ENCODE measurements around the gene IL1RL1.

The IL1RL1 gene

DNA sequence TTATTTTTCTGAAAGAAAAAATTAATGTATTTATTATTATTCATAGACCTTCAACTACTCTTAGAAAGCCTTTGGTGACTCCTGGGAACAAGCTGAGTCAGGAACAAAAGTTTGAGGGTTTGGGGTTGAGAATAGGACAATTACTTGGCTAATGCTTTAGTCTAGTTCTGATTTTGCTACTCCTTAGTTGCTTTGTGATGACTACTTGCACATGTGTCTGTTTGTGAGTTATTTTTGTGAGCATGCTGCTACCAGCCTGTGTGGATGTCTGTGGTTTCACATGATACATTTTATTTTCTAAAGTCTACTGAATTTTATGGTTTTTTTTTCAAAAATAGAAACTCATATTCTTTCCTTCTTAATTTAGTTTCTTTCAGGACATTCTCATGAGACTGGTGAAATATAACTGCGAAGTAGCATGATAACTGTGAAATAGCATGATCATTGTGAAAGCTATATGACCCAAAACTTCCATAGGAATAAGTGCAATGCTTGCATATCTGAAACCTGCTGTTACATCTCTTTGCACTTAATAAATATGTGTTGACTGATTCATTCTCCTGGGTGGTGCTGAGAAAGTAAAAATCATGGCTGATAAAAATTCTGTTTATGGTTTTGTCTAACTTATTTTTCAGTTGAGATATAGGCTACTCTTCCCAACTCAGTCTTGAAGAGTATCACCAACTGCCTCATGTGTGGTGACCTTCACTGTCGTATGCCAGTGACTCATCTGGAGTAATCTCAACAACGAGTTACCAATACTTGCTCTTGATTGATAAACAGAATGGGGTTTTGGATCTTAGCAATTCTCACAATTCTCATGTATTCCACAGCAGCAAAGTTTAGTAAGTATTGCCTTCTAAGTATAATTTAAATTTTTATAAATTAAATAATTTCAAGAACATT is 26.4 kb downstream of the IL1RL1 start:
- DNase-seq, result no peak

DNA sequence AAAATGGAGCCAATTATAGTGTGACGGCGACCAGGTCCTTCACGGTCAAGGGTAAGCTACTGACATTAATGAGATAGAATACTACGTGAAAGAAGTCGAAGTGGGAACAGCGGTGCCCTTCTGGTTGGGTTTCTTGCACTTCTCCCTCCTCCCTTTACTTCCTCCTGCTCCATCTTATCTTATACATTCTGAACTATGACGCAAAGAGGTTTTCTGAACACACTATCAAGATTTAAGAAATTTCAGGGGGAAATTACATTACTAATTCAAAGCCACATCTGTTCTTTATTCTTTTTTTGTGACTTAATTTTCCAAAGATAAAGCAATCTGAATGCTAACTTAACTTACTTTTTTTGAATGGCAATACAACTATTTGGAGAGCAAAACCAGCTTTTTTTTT is 29.4 kb downstream of the IL1RL1 start:
- DNase-seq, result no peak

DNA sequence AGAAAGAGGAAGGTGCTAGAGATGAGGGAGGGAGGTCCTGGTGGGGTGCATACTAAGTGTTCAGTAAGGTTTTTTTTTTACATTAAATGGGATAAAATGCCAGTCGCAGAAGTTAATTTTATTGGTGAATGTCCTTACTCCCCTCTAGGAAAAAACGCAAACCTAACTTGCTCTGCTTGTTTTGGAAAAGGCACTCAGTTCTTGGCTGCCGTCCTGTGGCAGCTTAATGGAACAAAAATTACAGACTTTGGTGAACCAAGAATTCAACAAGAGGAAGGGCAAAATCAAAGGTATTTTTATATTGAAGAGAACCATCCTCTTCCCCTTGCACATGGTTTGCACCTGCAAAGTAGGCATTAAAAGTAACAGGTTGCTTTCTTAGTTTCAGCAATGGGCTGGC is 31.5 kb downstream of the IL1RL1 start:
- DNase-seq, result no peak

GRCh38 chr2:102344397-102344796 is 33.0 kb downstream of the IL1RL1 start:
- no peak for DNase-seq

DNA sequence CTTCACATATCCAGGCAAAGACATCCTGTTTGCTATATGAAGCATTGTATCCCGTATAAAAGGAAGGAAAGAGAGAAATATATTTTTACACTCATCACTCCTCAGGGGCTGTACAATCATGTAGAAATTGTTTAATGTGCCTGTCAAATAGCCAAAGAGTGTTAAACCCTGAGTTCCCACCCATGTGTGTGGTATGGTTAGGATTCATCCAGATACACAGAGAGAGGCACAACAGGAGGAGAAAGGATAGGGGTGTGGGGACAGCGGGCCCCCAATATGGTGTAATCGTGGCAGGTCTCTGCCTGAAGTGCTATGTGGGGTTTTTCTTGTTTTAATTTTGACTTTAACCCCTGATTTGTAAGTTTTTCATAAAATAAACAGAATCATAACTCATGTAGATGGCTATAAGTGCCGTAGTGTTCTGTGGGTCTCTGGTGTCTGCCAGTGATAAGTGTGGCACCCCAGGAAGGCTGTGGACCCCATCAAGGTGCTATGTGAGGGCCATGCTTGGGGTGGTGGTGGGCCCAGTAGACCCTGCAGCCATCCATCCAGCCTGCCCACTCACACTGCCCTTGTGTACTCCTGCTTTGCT is 34.1 kb downstream of the IL1RL1 start:
- DNase-seq, result no peak

DNA sequence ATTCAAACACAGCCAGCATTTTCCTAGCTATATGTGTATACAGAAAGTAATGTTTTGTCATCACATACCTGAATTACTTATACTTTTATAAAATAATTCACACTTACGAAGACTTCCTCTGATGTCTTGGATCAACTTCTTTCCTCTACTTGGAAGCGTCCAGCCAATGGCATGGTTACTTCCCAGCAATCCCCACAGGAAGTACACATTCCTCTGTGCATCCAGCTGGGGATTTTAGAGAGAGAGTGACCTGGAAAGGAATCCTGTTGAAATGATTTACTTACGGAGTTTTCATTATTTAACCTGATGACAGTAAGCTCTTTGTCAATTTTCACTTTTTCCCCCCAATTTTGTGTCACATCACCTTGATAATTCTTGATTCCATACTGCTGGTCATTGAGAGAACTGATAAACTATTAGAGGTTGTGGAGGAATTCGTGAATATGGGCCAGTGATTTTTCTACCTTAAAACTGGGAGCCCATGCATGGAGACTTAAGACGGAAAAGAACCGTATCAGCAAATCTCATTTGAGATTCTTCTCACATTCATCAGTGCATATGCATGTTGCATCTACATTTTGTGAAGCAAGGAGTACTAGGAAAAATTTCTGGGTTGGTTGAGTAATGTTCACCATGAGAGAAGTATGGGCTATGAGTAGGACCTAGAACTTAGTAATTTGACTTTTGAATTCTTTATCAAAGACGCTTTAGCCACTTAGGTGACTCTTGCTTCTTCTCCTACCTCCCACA is 35.2 kb downstream of the IL1RL1 start:
- no peak for DNase-seq

DNA sequence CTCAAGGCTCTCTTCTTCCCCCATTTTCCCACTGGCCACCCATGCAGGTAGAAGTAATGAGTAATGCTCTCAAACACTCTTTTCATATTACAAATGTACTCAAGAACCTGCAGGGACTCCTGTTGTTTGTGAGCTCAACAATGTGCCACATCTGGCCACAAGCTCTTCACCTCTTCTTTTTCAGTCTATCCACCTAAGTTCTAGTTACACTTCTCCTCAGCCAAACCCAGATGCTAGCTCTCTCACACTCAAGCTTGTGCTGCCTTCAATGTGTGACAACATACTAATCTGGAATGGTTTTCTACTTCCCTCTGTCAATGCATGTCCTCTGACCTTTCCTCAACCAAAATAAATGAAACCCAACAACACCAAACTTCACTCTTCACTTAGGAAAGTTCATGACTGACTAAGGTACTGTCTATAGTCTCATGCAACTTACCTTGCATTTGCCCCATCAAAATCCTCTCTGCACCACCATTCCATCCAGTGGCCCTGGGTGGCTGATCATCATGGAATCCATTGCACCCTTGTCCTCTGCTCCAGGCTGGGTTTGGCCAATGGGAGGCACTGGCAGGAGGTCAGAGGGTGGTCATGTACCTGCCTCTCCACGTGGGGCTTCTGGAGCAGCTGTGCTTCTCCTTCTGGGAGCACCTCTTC is 38.9 kb downstream of the IL1RL1 start:
- DNase-seq, result no peak

- peak; percentile 67 to 70 for DNase-seq
Observed at GRCh38 chr2:102355526-102356380, 44.4 kb downstream of the IL1RL1 start, which contains the start of gene IL18R1. Gene IL18R1, plus strand, starts transcription at chr2:102355796. Its CDS starts 6,865 bp downstream, at chr2:102362661.

- DNase-seq, result no peak
Observed at GRCh38 chr2:102356381-102356712, 45.0 kb downstream of the IL1RL1 start.

GRCh38 chr2:102356741-102357140 is 45.4 kb downstream of the IL1RL1 start:
- DNase-seq, result no peak

DNA sequence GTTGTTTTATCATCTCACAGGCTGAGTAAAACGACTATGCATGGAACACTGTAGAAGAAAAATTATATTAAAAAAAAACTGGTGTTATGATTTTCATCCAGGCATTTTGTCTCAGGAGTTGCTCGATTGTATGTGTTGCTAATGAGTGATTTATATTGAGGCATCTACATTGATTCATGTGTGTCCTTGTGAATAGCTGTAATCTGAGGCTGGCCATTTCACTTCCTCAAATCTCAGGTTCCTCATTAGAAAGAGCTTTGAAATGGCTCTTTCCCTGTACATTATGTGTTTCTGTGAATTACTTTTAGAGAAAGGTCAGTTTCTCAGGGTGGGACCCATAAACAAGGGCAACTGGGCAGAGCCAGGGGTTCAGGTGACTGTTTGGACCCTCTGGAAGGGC is 46.6 kb downstream of the IL1RL1 start:
- DNase-seq, result no peak

- DNase-seq, result peak in 1 of 2 donors; percentile 29
Observed at GRCh38 chr2:102358496-102358895, 47.1 kb downstream of the IL1RL1 start.

- no peak for DNase-seq
Observed at GRCh38 chr2:102359527-102359926, 48.2 kb downstream of the IL1RL1 start.

- no peak for DNase-seq
Observed at GRCh38 chr2:102361632-102362241, 50.4 kb downstream of the IL1RL1 start.

DNA sequence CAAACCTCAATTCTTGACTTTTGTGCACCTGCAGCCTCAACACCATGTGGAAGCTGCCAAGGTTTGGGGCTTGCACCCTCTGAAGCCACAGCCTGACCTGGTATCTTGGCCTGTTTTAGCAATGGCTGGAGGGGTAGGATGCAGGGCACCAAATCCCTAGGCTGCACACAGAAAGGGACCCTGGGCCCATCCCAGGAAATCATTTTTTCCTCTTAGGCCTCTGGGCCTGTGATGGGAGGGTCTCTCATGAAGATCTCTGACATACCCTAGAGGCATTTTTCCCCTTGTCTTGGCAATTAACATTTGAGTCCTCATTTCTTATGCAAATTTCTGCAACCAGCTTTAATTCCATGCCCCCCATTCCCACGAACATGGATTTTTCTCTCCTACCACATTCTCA is 54.4 kb downstream of the IL1RL1 start:
- no peak for DNase-seq

- peak in 1 of 2 donors; percentile 49 for DNase-seq
Observed at GRCh38 chr2:102366406-102367112, 55.2 kb downstream of the IL1RL1 start.

- peak in 1 of 2 donors; percentile 70 for DNase-seq
Observed at GRCh38 chr2:102367331-102367971, 56.1 kb downstream of the IL1RL1 start.

GRCh38 chr2:102368461-102369109 is 57.2 kb downstream of the IL1RL1 start:
- peak; percentile 18 to 28 for DNase-seq

DNA sequence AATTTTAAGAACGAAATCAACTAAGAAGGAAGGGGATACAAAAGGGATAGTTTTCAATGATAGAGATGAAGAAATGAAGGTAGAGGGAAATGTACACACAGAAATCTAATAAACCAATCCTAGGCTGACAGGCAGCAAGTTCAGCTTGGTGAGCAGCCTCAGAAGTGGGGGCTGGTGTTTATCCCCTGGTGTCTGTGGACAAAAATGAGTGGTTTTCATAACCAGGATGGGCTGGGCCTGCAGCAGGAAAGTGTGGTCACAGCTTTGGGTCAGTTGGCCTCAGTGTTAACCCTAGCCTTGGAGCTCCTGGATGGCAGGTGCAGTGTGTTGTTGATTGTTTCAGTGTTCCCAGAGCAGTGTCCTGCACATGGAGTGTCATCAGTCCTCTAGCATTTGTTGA is 58.5 kb downstream of the IL1RL1 start:
- DNase-seq, result no peak

- no peak for DNase-seq
Observed at GRCh38 chr2:102376052-102376591, 64.8 kb downstream of the IL1RL1 start.
